ENCODE measurements around the gene ADGRL1. TPM values are rescaled to one million over a fixed set of nuclear protein-coding genes. Genes with fewer than 3 reads are reported as not detected.

ADGRL1 gene
- total and polyA plus RNA-seq, 2 of the 8 experiments (the other 6 are each of a cell fraction or from before 2014, with no cell fraction given): 95.6 to 112 TPM

DNA sequence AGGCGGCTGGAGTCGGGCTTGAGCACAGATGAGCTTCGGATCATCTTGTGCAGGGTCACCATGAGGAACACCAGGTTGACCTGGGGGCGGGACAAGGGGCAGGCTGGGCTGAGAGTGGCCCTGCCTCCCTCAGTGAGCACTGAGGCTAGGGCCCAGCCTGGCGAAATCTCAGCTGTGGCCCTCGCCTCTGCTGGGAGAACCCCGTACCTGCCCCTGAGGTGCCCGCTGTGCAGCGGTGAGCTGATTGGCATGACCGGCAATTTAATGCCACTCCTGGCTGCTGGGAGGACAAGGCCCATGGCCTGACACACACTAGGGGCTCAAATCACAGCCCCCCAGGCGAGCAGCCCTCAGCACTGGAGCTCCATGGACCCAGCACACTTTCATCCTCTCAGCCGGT, 49.8 kb downstream of the ADGRL1 start (continued):
- TF ChIP-seq, protein P1, sequence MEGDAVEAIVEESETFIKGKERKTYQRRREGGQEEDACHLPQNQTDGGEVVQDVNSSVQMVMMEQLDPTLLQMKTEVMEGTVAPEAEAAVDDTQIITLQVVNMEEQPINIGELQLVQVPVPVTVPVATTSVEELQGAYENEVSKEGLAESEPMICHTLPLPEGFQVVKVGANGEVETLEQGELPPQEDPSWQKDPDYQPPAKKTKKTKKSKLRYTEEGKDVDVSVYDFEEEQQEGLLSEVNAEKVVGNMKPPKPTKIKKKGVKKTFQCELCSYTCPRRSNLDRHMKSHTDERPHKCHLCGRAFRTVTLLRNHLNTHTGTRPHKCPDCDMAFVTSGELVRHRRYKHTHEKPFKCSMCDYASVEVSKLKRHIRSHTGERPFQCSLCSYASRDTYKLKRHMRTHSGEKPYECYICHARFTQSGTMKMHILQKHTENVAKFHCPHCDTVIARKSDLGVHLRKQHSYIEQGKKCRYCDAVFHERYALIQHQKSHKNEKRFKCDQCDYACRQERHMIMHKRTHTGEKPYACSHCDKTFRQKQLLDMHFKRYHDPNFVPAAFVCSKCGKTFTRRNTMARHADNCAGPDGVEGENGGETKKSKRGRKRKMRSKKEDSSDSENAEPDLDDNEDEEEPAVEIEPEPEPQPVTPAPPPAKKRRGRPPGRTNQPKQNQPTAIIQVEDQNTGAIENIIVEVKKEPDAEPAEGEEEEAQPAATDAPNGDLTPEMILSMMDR (IDR thresholded peaks at IDR 0.05; ENCODE audit: control extremely low read depth in 1 of 3, insufficient read depth in 1 of 3, low read depth in 1 of 3, low read length in 3 of 3): no peak
- no peak for TF ChIP-seq SP4 (IDR thresholded peaks at IDR 0.05; ENCODE audit: low read length)
